Cerebellar nuclear complex (tissue), 1 donor: ENCODE results near the gene RAMAC.
A peak's percentile ranks its signal among the peaks of the same experiment; 100 is the strongest.
"Not testable (repeated sequence)": the region's sequence is repeated elsewhere in the genome, so short reads cannot be mapped to it uniquely, and the experiment has no call there.

Source experiments
- DNase-seq, 2 experiments: peaks; one replicate each; lab custom pipeline; 2025; lab: John Stamatoyannopoulos, UW

RAMAC gene

DNA sequence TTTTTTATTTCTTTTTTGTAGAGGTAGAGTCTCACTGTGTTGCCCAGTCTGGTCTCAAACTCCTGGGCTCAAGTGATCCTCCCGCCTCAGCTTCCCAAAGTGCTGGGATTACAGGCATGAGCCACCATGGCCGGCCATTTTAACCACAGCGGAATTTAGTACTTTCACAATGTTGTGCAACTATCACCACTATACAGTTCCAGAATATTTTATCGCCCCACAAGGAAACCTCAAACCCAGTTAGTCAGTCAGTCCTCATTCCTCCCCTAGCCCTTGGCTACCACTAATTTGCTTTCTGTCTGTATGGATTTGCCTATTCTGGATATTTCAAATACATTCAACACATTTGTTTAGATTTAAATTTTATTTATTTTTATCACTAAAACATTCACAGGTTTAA lies 17.9 kb upstream of the RAMAC start:
- no peak for DNase-seq

GRCh38 chr15:82969353-82969752 lies 16.7 kb upstream of the RAMAC start:
- no peak for DNase-seq

GRCh38 chr15:82970078-82970686 lies 15.8 kb upstream of the RAMAC start:
- no peak for DNase-seq

- no peak for DNase-seq
These were observed 15.3 kb upstream of the RAMAC start for GRCh38 chr15:82970696-82971095.

GRCh38 chr15:82971218-82971984 lies 14.6 kb upstream of the RAMAC start:
- no peak for DNase-seq

DNA sequence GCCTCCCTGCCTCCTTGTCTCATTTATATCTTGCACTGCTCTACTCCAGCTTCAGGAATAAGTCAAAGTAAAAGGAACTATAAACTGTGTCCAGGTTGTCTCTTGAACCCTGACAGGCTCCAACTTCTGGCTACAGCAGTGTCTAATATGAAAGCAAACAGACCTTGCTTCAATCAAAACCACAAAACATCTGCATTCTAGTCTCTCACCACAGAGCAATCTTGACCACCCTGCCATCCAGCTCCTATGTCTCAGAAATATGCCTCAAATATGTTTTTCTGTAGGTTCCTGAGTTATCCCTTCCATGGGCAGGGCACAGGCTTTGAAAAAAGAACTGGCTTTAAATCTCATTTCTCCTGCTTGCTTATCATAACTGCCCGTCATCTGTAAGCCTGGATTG lies 13.0 kb upstream of the RAMAC start:
- DNase-seq = no peak

GRCh38 chr15:82977076-82977475 lies 8.9 kb upstream of the RAMAC start:
- DNase-seq = no peak

GRCh38 chr15:82978438-82978837 lies 7.6 kb upstream of the RAMAC start:
- DNase-seq = no peak

GRCh38 chr15:82979726-82980125 lies 6.3 kb upstream of the RAMAC start:
- no peak for DNase-seq

GRCh38 chr15:82980981-82981380 lies 5.0 kb upstream of the RAMAC start:
- DNase-seq = no peak

DNA sequence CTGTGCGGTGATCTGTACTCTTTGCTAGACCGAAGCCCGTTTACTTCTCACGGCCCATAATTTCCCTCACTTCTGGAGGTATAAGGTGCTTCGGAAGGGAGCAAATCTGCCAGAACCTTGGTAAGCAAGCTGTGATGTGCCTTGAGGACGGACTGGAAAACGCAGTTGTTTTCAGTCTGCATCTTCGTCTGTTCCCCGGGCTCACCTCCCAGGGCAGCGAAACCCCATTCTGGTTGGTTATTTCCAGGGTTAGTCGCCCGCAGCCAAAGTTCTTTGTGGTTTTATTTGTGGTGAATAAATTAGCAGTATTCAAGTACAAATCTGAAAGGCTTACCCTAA lies 401 bp downstream of the RAMAC start:
- DNase-seq = no peak

GRCh38 chr15:82992436-82992998 lies 6.5 kb downstream of the RAMAC start:
- no peak for DNase-seq

GRCh38 chr15:82993144-82993543 lies 7.1 kb downstream of the RAMAC start:
- no peak for DNase-seq

DNA sequence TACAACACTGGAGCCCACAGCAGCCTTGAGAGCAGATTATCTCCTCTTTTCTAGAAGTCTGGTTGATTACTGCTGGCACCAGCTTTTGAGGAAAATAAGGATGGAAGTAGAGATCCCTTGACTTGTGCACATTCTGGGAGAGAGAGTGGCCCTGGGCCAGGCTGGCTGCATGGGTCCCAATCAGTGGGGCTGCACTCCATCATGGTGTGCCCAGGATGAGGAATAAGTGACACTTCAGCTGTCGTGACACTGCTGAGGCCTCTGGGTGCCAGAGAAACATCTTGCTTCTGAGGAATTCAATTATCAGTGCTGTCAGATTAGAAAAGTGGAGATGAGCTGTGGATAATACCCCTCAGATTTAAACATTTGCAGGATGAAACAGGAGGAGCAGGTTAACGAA lies 9.1 kb downstream of the RAMAC start:
- DNase-seq = no peak

GRCh38 chr15:82995938-82996337 lies 9.9 kb downstream of the RAMAC start:
- no peak for DNase-seq

DNA sequence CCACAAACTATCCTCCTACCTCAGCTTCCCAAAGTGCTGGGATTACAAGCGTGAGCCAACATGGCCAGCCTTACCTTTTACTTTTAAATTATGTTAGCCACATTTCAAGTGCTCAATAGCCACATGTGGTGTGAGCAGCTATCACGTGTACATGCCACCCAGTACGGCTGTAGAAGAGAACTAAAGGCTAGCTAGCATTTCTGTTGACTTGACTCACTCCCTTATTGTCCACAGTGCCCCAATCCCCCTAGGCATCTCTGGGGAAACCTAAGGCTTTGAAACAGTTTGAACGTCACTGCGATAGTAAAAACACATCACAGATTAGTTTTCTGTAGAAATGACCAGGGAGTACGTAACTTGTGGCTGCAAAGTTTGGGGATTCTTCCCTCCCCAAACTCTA lies 13.4 kb downstream of the RAMAC start:
- no peak for DNase-seq

- DNase-seq = no peak
These were observed 14.1 kb downstream of the RAMAC start for GRCh38 chr15:82999905-83000671.

DNA sequence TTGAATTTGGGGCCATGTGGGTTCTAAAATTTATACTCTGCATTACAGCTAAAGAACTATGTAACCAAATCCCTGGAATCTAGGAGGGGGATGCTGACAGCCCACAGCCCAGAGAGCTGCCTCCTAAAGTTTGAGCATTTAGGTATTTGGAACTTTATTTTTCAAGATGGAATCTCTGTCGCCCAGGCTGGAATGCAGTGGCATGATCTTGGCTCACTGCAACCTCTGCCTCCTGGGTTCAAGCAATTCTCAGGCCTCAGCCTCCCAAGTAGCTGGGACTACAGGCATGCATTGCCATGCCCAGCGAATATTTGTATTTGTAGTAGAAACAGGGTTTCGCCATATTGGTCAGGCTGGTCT lies 14.6 kb downstream of the RAMAC start:
- not testable (repeated sequence) for DNase-seq

DNA sequence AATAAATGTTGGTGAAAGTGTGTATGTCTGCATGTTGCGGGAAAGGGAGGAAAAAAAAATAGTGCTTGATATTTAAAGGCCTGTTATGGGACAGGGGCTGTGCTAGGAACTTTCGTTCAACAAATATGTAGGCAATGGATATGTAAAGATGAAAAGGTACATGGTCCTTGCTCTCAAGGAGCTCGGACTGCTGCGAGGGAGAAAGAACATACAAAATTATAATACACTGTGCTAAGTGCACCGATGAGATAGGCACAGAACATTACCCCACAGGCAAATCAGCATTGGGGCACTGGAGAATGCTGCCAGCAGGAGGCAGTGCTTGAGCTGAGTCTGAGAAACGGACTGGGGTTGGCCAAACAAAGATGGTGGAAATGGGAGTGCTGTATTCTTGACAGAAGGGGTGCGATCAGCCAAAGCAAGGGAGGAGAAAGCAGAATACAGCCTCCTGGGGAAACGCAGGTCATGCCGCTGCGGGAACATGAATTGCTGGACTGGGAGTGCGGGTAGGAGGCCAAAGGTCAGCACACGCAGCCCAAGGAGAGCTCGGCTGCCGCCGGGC lies 24.8 kb downstream of the RAMAC start:
- no peak for DNase-seq

GRCh38 chr15:83011271-83012075 lies 25.5 kb downstream of the RAMAC start, which contains the start of gene C15orf40:
Gene C15orf40 (minus strand): TSS chr15:83011639. CDS start chr15:83011607, 32 bp downstream.
- DNase-seq = peak in 1 of 2 experiments; percentile 30

DNA sequence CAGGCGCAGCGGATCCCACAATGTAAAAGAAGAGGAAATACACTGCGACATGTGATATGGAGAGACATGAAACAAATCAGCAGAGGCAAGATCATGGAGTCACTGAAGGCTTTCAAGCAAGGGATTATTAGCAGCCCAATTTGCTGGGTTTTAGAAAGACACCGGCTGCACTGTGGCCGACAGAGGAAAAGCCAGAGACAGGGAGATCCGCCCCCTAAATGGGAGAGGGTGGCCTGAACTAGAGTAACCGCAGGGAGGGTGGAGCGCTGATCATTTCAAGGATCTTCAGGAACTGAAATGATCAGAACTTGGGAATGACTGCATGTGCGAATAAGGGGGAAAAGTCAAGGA lies 26.0 kb downstream of the RAMAC start:
- no peak for DNase-seq

DNA sequence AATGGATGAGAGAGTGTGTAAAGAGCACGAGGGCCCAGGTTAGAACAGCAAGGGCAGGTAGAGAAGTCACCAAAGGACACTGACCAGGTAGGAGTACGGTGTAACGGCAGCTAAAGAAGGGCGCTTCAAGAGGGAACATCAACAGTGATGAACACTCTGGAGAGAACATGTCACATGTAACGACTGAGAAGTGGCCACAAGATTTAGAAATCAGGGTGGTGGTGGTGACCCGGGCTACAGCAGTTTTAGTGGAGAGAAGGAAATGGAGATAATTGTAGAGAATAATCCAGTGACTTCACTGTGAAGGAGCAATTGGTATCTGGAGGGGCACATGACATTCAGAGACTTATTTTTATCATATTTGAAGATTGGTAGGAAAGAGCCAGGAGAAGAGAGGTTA lies 26.6 kb downstream of the RAMAC start:
- DNase-seq = no peak
